GM12878 (cell line): ENCODE results near the gene FBXW9. TPM values are rescaled to one million over a fixed set of nuclear protein-coding genes. Genes with fewer than 3 reads are reported as not detected.

Experiments
- BCL11A ChIP-seq: IDR thresholded peaks from 2 replicates; pipeline ENCODE4 v1.6.1; 2011; ENCODE audit warnings: low read depth, low read length
- BRCA1 ChIP-seq: IDR thresholded peaks from 2 replicates; pipeline ENCODE4 v1.6.1; 2011; ENCODE audit warnings: low read depth, low read length, improper control_type of control experiment
- CHD1 ChIP-seq: IDR thresholded peaks from 2 replicates; pipeline ENCODE4 v1.6.1; 2012; ENCODE audit warnings: low read depth, low read length, improper control_type of control experiment
- E2F4 ChIP-seq: IDR thresholded peaks from 2 replicates; pipeline ENCODE4 v1.6.1; 2012; ENCODE audit warnings: low read depth, low read length, improper control_type of control experiment
- FOXK2 ChIP-seq: fragments of 450-650 bp; IDR thresholded peaks from 2 replicates; pipeline ENCODE4 v1.6.1; 2017; ENCODE audit warnings: mild to moderate bottlenecking, moderate library complexity
- HDGF ChIP-seq: fragments of 450-650 bp; IDR thresholded peaks from 2 replicates; pipeline ENCODE4 v1.6.1; 2016; ENCODE audit warnings: antibody characterized with exemption
- IRF4 ChIP-seq: IDR thresholded peaks from 2 replicates; pipeline ENCODE4 v1.6.1; 2011; ENCODE audit warnings: low read depth, low read length
- MTA2 ChIP-seq: fragments of 450-650 bp; IDR thresholded peaks from 2 replicates; pipeline ENCODE4 v1.6.1; 2016; ENCODE audit warnings: low read depth, mild to moderate bottlenecking, moderate library complexity
- MYB ChIP-seq: fragments of 150-350 bp; IDR thresholded peaks from 2 replicates; pipeline ENCODE4 v1.6.1; 2014; ENCODE audit warnings: mild to moderate bottlenecking, low read depth, low read length, borderline replicate concordance
- NFIC ChIP-seq: IDR thresholded peaks from 2 replicates; pipeline ENCODE4 v1.6.1; 2012; ENCODE audit warnings: low read depth, mild to moderate bottlenecking, inconsistent platforms, low read length, moderate library complexity
- NR2F1 ChIP-seq: fragments of 450-650 bp; conservative IDR thresholded peaks from 2 replicates; pipeline ENCODE4 v1.6.1; 2017; ENCODE audit warnings: mild to moderate bottlenecking
- NRF1 ChIP-seq: conservative IDR thresholded peaks from 2 replicates; pipeline ENCODE4 v1.6.1; 2011; ENCODE audit warnings: mild to moderate bottlenecking, low read depth, low read length, improper control_type of control experiment
- PAX5 ChIP-seq: IDR thresholded peaks from 2 replicates; pipeline ENCODE4 v1.6.1; 2011; ENCODE audit warnings: low read depth, low read length, borderline replicate concordance
- PKNOX1 ChIP-seq: fragments of 450-650 bp; IDR thresholded peaks from 2 replicates; pipeline ENCODE4 v1.6.1; 2016; ENCODE audit warnings: mild to moderate bottlenecking
- POLR2A ChIP-seq: IDR thresholded peaks from 2 replicates; pipeline ENCODE4 v1.6.1; 2011; ENCODE audit warnings: low read depth, mild to moderate bottlenecking, low read length
- RAD21 ChIP-seq: IDR thresholded peaks from 2 replicates; pipeline ENCODE4 v1.6.1; 2011; ENCODE audit warnings: mild to moderate bottlenecking, low read depth, low read length, moderate library complexity; ENCODE audit not compliant: insufficient read depth
- RELA ChIP-seq: fragments of 450-650 bp; IDR thresholded peaks from 2 replicates; pipeline ENCODE4 v1.8.0; 2014; ENCODE audit warnings: borderline replicate concordance; ENCODE audit not compliant: partially characterized antibody
- SPI1 ChIP-seq: IDR thresholded peaks from 2 replicates; pipeline ENCODE4 v1.6.1; 2011; ENCODE audit warnings: low read depth, mild to moderate bottlenecking, low read length, moderate library complexity, borderline replicate concordance; ENCODE audit not compliant: insufficient read depth
- TAF1 ChIP-seq: IDR thresholded peaks from 2 replicates; pipeline ENCODE4 v1.6.1; 2011; ENCODE audit warnings: mild to moderate bottlenecking, low read depth, low read length, borderline replicate concordance
- TCF12 ChIP-seq: IDR thresholded peaks from 2 replicates; pipeline ENCODE4 v1.6.1; 2011; ENCODE audit warnings: low read depth, mild to moderate bottlenecking, low read length
- TCF3 ChIP-seq: IDR thresholded peaks from 2 replicates; pipeline ENCODE4 v1.6.1; 2012; ENCODE audit warnings: low read depth, mild to moderate bottlenecking, low read length, borderline replicate concordance; ENCODE audit not compliant: insufficient read depth
- WRNIP1 ChIP-seq: IDR thresholded peaks from 2 replicates; pipeline ENCODE4 v1.6.1; 2011; ENCODE audit warnings: low read depth, low read length, improper control_type of control experiment, borderline replicate concordance
- YY1 ChIP-seq: IDR thresholded peaks from 2 replicates; pipeline ENCODE4 v1.6.1; 2011; ENCODE audit warnings: low read depth, mild to moderate bottlenecking, low read length
- ZBTB11 ChIP-seq: fragments of 450-650 bp; formaldehyde crosslinking; IDR thresholded peaks from 2 replicates; pipeline ENCODE4 v1.5.0; 2022; ENCODE audit warnings: mild to moderate bottlenecking, missing genetic modification characterization
- ZBTB4 ChIP-seq: fragments of 450-650 bp; formaldehyde crosslinking; IDR thresholded peaks from 2 replicates; pipeline ENCODE4 v1.4.0; 2022; ENCODE audit warnings: mild to moderate bottlenecking, moderate library complexity
- polyA plus RNA-seq, 11 experiments: library from polyadenylated mRNA; depleted of rRNA in 4 of 11; unstranded in 6 of 11; stranded (reverse) in 5 of 11; fragments of >200 nt; fragmentation: Nextera tagmentation in 4 of 11; fragmentation: Illumina TruSeq in 1 of 11; extraction: Ambion mirVana in 4 of 11; extraction: Trizol in 1 of 11; gene quantifications; 1 replicate in 1 of 11; 2 replicates in 10 of 11; pipeline versions ENCODE4 v1.2.1 to v1.2.3, GENCODE V29; 2011 to 2016; ENCODE audit warnings: inconsistent platforms in 2 of 11, missing spikeins in 2 of 11, low read depth in 1 of 11
- total RNA-seq, 4 experiments: library from RNA; depleted of rRNA in 3 of 4; stranded (reverse); fragments of >200 nt in 3 of 4; fragmentation: Illumina TruSeq in 1 of 4; extraction: Trizol in 1 of 4; gene quantifications; 2 replicates each; pipeline versions ENCODE4 v1.2.1 to v1.2.3, GENCODE V29; 2013 to 2021

FBXW9 gene
- total and polyA plus RNA-seq, 10 of the 15 experiments (the other 5 are each of a cell fraction or from before 2014, with no cell fraction given) = 0.21 to 14.8 (median 7.3) TPM

- TF ChIP-seq YY1 = peak; percentile 63; the same call in 1 of the 2 replicates
- TF ChIP-seq TCF12 = peak; percentile 39; the same call in 1 of the 2 replicates
- no peak for TF ChIP-seq POLR2A
- no peak for TF ChIP-seq MTA2
- TF ChIP-seq BRCA1 = no peak
- TF ChIP-seq PKNOX1 = no peak
- no peak for TF ChIP-seq NRF1
- no peak for TF ChIP-seq PAX5
- TF ChIP-seq IRF4 = peak; percentile 55; the same call in 1 of the 2 replicates
- TF ChIP-seq NFIC = no peak
- TF ChIP-seq NR2F1 = no peak
- no peak for TF ChIP-seq BCL11A
- TF ChIP-seq HDGF = peak; percentile 55; the same call in 1 of the 2 replicates
- no peak for TF ChIP-seq TCF3
- TF ChIP-seq CHD1 = no peak
- TF ChIP-seq ZBTB11 (CRISPR knock-in tag) = no peak
- TF ChIP-seq SPI1 = peak; percentile 30; the same call in 1 of the 2 replicates
- TF ChIP-seq FOXK2 = no peak
- TF ChIP-seq ZBTB4 (CRISPR knock-in tag) = no peak
- TF ChIP-seq TAF1 = no peak
- TF ChIP-seq RAD21 = peak; percentile 50
- TF ChIP-seq MYB = no peak
- peak; percentile 18 for TF ChIP-seq RELA
- TF ChIP-seq E2F4 = no peak
- TF ChIP-seq WRNIP1 = no peak
Observed at GRCh38 chr19:12676384-12676792, 20.0 kb downstream of the FBXW9 start (continued).
